Measurements from ENCODE around the gene NSL1.

GRCh38 chr1:212700892-212701819, 90.4 kb downstream of the NSL1 start:
- no peak for TF ChIP-seq CTCF (IDR thresholded peaks at IDR 0.05)
- TF ChIP-seq POLR2A (IDR thresholded peaks at IDR 0.05), result no peak

Data from stomach (tissue), 4 donors.